Endothelial cell of hepatic sinusoid (primary cell): ENCODE results near the gene RGL1.

Source experiments
- in situ Hi-C: cut with HindIII; loops from 2 replicates; pipeline ENCODE4 v1.10.0; 2017; ENCODE audit warnings: low sequenced_read_pairs

RGL1 gene

GRCh38 chr1:183884526-183884925 lies 79.6 kb downstream of the RGL1 start:
- in situ Hi-C loops: no loop called here

GRCh38 chr1:183885142-183885735 lies 80.3 kb downstream of the RGL1 start:
- in situ Hi-C loops: no loop called here

- in situ Hi-C loops: no loop called here
Measured at GRCh38 chr1:183886083-183886828, 81.3 kb downstream of the RGL1 start.

GRCh38 chr1:183886853-183887252 lies 81.9 kb downstream of the RGL1 start:
- in situ Hi-C loops: no loop called here

GRCh38 chr1:183887826-183888819 lies 83.2 kb downstream of the RGL1 start:
- in situ Hi-C loops: no loop called here

- in situ Hi-C loops: no loop called here
Measured at GRCh38 chr1:183889095-183889494, 84.2 kb downstream of the RGL1 start.

- in situ Hi-C loops: no loop called here
Measured at GRCh38 chr1:183891158-183891856, 86.4 kb downstream of the RGL1 start.

- in situ Hi-C loops: no loop called here
Measured at GRCh38 chr1:183892351-183892793, 87.5 kb downstream of the RGL1 start.

GRCh38 chr1:183893561-183894289 lies 88.8 kb downstream of the RGL1 start:
- in situ Hi-C loops: no loop called here

GRCh38 chr1:183894290-183894565 lies 89.3 kb downstream of the RGL1 start:
- in situ Hi-C loops: no loop called here

- in situ Hi-C loops: no loop called here
Measured at GRCh38 chr1:183896466-183897048, 91.6 kb downstream of the RGL1 start.

GRCh38 chr1:183898001-183898396 lies 93.1 kb downstream of the RGL1 start:
- in situ Hi-C loops: no loop called here

GRCh38 chr1:183898610-183899009 lies 93.7 kb downstream of the RGL1 start:
- in situ Hi-C loops: no loop called here

- in situ Hi-C loops: no loop called here
Measured at GRCh38 chr1:183901748-183902330, 96.9 kb downstream of the RGL1 start.

GRCh38 chr1:183903101-183903500 lies 98.2 kb downstream of the RGL1 start:
- in situ Hi-C loops: no loop called here

- in situ Hi-C loops: no loop called here
Measured at GRCh38 chr1:183905508-183906113, 100.7 kb downstream of the RGL1 start.

- in situ Hi-C loops: no loop called here
Measured at GRCh38 chr1:183907070-183907469, 102.2 kb downstream of the RGL1 start.

GRCh38 chr1:183908079-183908478 lies 103.2 kb downstream of the RGL1 start:
- in situ Hi-C loops: no loop called here

- in situ Hi-C loops: no loop called here
Measured at GRCh38 chr1:183909672-183910071, 104.8 kb downstream of the RGL1 start.
